Skin epidermis (tissue), 12 donors: ENCODE measurements around the gene ARL15.

ENCODE experiments used
- H3K27ac ChIP-seq, 21 experiments: fragments of 200-600 bp; sonication (generic) in 11 of 21; one replicate each; pipeline ENCODE4 v1.5.0; 2020; ENCODE audit warnings: mild to moderate bottlenecking in 3 of 21, inconsistent platforms in 2 of 21, moderate library complexity in 2 of 21
- H3K4me3 ChIP-seq, 7 experiments: fragments of 200-600 bp; sonication (generic) in 2 of 7; one replicate each; pipeline ENCODE4 v1.5.0; 2020; ENCODE audit warnings: inconsistent platforms in 2 of 7, mild to moderate bottlenecking in 2 of 7, moderate library complexity in 1 of 7

The ARL15 gene

GRCh38 chr5:54221135-54221534 is 89.2 kb downstream of the ARL15 start:
- no peak overlapping the region for H3K4me3 ChIP-seq
- H3K27ac ChIP-seq = no peak overlapping the region

- H3K27ac ChIP-seq = peak overlapping the region in 1 of 21 experiments; percentile 14
- H3K4me3 ChIP-seq = no peak overlapping the region
These were observed 89.9 kb downstream of the ARL15 start for GRCh38 chr5:54220230-54221040.

- no peak overlapping the region for H3K4me3 ChIP-seq
- no peak overlapping the region for H3K27ac ChIP-seq
These were observed 92.4 kb downstream of the ARL15 start for GRCh38 chr5:54217826-54218503.

- Histone ChIP-seq H3K27ac (no peak overlapping the region), H3K4me3 (no peak overlapping the region)
These were observed 95.1 kb downstream of the ARL15 start for GRCh38 chr5:54215233-54215736.

GRCh38 chr5:54214722-54215121 is 95.7 kb downstream of the ARL15 start:
- H3K27ac ChIP-seq = no peak overlapping the region
- H3K4me3 ChIP-seq = no peak overlapping the region

GRCh38 chr5:54212331-54212730 is 98.0 kb downstream of the ARL15 start:
- H3K4me3 ChIP-seq = no peak overlapping the region
- H3K27ac ChIP-seq = no peak overlapping the region

- H3K27ac ChIP-seq = no peak overlapping the region
- no peak overlapping the region for H3K4me3 ChIP-seq
These were observed 98.5 kb downstream of the ARL15 start for GRCh38 chr5:54211912-54212311.

- no peak overlapping the region for H3K27ac ChIP-seq
These were observed 102.8 kb downstream of the ARL15 start for GRCh38 chr5:54207566-54207965.

GRCh38 chr5:54206580-54207229 is 103.7 kb downstream of the ARL15 start:
- Histone ChIP-seq H3K4me3 (no peak overlapping the region), H3K27ac (no peak overlapping the region)

More at GRCh38 chr5:54207566-54207965, 102.8 kb downstream of the ARL15 start:
- H3K4me3 ChIP-seq = no peak overlapping the region

GRCh38 chr5:54205918-54206317 is 104.5 kb downstream of the ARL15 start:
- Histone ChIP-seq H3K27ac (no peak overlapping the region), H3K4me3 (no peak overlapping the region)

- Histone ChIP-seq H3K4me3 (no peak overlapping the region), H3K27ac (no peak overlapping the region)
These were observed 104.9 kb downstream of the ARL15 start for GRCh38 chr5:54205453-54205852.

- Histone ChIP-seq H3K27ac (no peak overlapping the region), H3K4me3 (no peak overlapping the region)
These were observed 113.4 kb downstream of the ARL15 start for GRCh38 chr5:54197018-54197417.

GRCh38 chr5:54195701-54196100 is 114.7 kb downstream of the ARL15 start:
- no peak overlapping the region for H3K27ac ChIP-seq
- no peak overlapping the region for H3K4me3 ChIP-seq

GRCh38 chr5:54194318-54194717 is 116.1 kb downstream of the ARL15 start:
- no peak overlapping the region for H3K27ac ChIP-seq

GRCh38 chr5:54187694-54188093 is 122.7 kb downstream of the ARL15 start:
- Histone ChIP-seq H3K27ac (no peak overlapping the region), H3K4me3 (no peak overlapping the region)

More at GRCh38 chr5:54194318-54194717, 116.1 kb downstream of the ARL15 start:
- H3K4me3 ChIP-seq = no peak overlapping the region

GRCh38 chr5:54186912-54187445 is 123.4 kb downstream of the ARL15 start:
- H3K27ac ChIP-seq = no peak overlapping the region
- H3K4me3 ChIP-seq = no peak overlapping the region

- Histone ChIP-seq H3K27ac (no peak overlapping the region), H3K4me3 (no peak overlapping the region)
These were observed 124.3 kb downstream of the ARL15 start for GRCh38 chr5:54186108-54186507.

GRCh38 chr5:54184806-54185205 is 125.6 kb downstream of the ARL15 start:
- H3K4me3 ChIP-seq = no peak overlapping the region

GRCh38 chr5:54180630-54181031 is 129.7 kb downstream of the ARL15 start:
- Histone ChIP-seq H3K4me3 (no peak overlapping the region), H3K27ac (no peak overlapping the region)

More at GRCh38 chr5:54184806-54185205, 125.6 kb downstream of the ARL15 start:
- no peak overlapping the region for H3K27ac ChIP-seq

GRCh38 chr5:54178991-54179390 is 131.4 kb downstream of the ARL15 start:
- Histone ChIP-seq H3K4me3 (no peak overlapping the region), H3K27ac (peak overlapping the region in 3 of 21 experiments; percentile 5 to 34 (median 11))
